RKO (cell line): Measurements from ENCODE around the gene USP14.

ENCODE experiments used
- DNase-seq: peaks from one replicate; pipeline ENCODE4 v3.0.0-alpha.2; 2016; ENCODE audit warnings: low spot score

Gene USP14

GRCh38 chr18:159933-160332 is 1.6 kb downstream of the USP14 start:
- no peak for DNase-seq

- DNase-seq: no peak
Measured at GRCh38 chr18:160831-161570, 2.6 kb downstream of the USP14 start.

GRCh38 chr18:172361-172760 is 14.0 kb downstream of the USP14 start:
- DNase-seq: no peak

- no peak for DNase-seq
Measured at GRCh38 chr18:179499-179898, 21.1 kb downstream of the USP14 start.

GRCh38 chr18:181711-182110 is 23.4 kb downstream of the USP14 start:
- no peak for DNase-seq

- DNase-seq: no peak
Measured at GRCh38 chr18:183769-184168, 25.4 kb downstream of the USP14 start.

- no peak for DNase-seq
Measured at GRCh38 chr18:189254-189653, 30.9 kb downstream of the USP14 start.

GRCh38 chr18:191725-192124 is 33.4 kb downstream of the USP14 start:
- DNase-seq: no peak

GRCh38 chr18:192801-193200 is 34.4 kb downstream of the USP14 start:
- no peak for DNase-seq

- no peak for DNase-seq
Measured at GRCh38 chr18:195651-196050, 37.3 kb downstream of the USP14 start.

GRCh38 chr18:199214-199613 is 40.9 kb downstream of the USP14 start:
- DNase-seq: no peak

GRCh38 chr18:199768-200167 is 41.4 kb downstream of the USP14 start:
- no peak for DNase-seq

GRCh38 chr18:210075-210474 is 51.7 kb downstream of the USP14 start:
- DNase-seq: no peak

- DNase-seq: no peak
Measured at GRCh38 chr18:210733-211132, 52.4 kb downstream of the USP14 start.

- no peak for DNase-seq
Measured at GRCh38 chr18:211582-211981, 53.2 kb downstream of the USP14 start.

- DNase-seq: peak; percentile 14
Measured at GRCh38 chr18:212780-213179, 54.4 kb downstream of the USP14 start.

- no peak for DNase-seq
Measured at GRCh38 chr18:213505-213904, 55.1 kb downstream of the USP14 start.

- no peak for DNase-seq
Measured at GRCh38 chr18:213966-214365, 55.6 kb downstream of the USP14 start.

GRCh38 chr18:215448-216010 is 57.2 kb downstream of the USP14 start:
- DNase-seq: no peak

- DNase-seq: no peak
Measured at GRCh38 chr18:217532-218336, 59.4 kb downstream of the USP14 start.

GRCh38 chr18:220708-221107 is 62.4 kb downstream of the USP14 start:
- DNase-seq: no peak

GRCh38 chr18:225745-226144 is 67.4 kb downstream of the USP14 start:
- no peak for DNase-seq

GRCh38 chr18:227374-227773 is 69.0 kb downstream of the USP14 start:
- DNase-seq: no peak
